Measurements from ENCODE around the gene NOSTRIN. TPM values are rescaled to one million over a fixed set of nuclear protein-coding genes. Genes with fewer than 3 reads are reported as not detected.
"Not testable (repeated sequence)": the region's sequence is repeated elsewhere in the genome, so short reads cannot be mapped to it uniquely, and the experiment has no call there.

Gene NOSTRIN
- total RNA-seq, 1 donor from 2014 or later = 31.4 TPM

DNA sequence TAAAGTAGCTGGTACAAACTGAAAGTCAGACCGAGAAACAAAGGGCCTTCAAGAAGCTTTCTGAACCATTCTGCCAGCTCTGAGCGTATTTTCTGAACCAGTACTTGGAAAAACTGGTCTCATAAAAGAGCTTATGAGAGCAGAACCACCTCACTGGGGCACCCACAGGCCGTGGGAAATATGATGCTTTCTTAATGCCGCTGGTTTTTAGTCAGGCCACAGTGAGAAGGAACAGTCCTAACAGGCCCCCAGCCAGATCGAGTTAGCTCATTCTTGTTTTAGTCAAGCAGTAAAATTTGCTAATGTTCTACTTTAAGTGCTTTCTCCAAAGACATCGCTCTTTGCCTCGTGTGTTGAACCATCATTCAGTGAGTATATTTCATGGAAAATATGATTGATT is 12.7 kb upstream of the NOSTRIN start:
- no peak for DNase-seq (ENCODE audit: low spot score)

DNA sequence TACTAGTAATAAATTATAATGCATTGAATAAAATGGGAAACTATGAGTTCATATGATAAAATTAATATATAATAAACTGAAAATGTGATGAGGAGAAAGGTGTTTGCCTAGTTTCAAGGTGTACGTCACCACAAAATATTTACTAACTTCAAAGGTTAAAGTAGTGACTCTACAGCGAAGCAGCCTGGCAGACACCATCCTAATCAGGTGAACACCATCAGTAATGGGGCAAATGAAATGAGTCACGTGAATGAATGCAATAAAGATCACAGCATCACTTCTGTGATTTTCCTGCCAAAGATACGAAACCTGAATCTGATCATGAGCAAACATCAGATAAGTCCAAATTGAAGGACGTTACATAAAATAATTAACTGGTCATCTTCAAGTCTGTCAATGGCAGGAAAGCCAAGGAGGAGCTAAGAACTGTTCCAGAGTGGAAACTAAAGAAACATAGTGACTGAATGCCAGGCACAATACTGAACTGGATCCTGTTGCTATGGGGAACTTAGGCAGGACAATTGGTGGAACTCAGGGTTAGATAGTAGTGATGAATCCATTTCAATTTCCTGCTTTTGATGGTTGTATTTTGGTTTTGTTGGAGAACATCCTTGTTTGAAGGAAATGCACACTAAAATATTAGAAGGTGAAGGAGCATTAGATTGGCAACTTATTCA is 12.1 kb upstream of the NOSTRIN start:
- DNase-seq (ENCODE audit: low spot score) = no peak

DNA sequence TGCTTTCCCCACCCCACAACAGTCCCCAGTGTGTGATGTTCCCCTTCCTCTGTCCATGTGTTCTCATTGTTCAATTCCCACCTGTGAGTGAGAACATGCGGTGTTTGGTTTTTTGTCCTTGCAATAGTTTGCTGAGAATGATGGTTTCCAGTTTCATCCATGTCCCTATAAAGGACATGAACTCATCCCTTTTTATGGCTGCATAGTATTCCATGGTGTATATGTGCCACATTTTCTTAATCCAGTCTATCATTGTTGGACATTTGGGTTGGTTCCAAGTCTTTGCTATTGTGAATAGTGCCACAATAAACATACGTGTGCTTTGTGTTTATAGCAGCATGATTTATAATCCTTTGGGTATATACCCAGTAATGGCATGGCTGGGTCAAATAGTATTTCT is 11.3 kb upstream of the NOSTRIN start:
- DNase-seq (ENCODE audit: low spot score) = not testable (repeated sequence)

GRCh38 chr2:168793596-168793995 is 8.8 kb upstream of the NOSTRIN start:
- no peak for DNase-seq (ENCODE audit: low spot score)

DNA sequence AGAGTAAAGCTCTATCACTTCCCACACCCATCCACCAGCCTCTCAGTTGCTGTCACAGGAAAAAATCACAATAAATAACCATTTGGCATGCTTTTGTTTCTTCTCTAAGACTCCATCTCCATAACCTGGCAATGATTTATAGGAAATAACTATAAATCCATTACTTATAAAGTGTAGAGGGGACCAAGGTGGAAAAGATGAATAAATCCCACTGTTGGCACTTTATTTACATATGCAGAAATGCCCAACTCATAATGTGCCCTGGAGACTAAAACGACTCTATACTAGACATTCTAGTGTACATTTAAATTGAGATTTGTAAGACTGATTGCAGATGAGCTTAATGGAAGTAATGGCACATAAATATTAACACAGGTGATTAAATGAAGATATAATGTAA is 7.5 kb upstream of the NOSTRIN start:
- DNase-seq (ENCODE audit: low spot score) = no peak

DNA sequence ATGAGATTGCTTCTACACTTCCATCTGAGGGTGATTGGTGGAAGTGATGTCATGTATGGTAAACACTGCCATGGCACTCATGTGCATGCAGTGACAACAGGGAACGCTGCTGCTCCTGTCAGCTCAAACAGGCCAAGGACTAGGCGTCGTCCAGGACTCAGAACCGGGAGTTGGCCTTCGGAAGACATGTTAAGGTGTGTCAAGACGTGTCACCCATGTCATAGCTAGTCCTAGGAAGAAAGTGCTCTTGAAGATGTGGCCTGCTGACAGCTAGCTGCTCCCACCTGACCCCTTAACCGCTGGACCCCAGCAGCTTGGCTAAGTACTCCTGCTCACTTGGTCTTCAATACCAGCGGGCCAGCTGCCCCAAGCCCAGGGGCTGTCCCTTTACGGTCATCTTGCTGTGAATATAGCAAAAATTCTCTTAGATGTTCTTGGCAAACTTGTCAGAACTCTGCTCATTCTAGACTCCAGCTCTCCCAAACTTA is 6.3 kb upstream of the NOSTRIN start:
- no peak for DNase-seq (ENCODE audit: low spot score)

- DNase-seq (ENCODE audit: low spot score) = no peak
These were observed 5.7 kb upstream of the NOSTRIN start for GRCh38 chr2:168796583-168797285.

DNA sequence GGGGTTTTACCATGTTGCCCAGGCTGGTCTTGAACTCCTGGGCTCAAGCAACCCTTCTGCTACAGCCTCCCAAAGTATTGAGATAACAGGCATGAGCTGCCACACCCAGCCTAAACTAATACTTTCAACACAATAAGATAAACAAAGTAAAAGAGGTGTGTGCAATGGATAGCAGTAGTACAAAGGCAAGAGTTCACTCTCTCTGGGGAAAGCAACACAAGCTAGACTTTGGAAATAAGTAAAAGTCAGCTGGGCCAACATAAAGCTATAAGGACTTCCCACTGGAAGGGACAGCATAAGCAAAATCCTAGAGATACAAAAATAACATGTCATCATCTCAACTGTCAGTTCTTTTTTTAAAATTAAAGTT is 5.2 kb upstream of the NOSTRIN start:
- DNase-seq (ENCODE audit: low spot score) = no peak

DNA sequence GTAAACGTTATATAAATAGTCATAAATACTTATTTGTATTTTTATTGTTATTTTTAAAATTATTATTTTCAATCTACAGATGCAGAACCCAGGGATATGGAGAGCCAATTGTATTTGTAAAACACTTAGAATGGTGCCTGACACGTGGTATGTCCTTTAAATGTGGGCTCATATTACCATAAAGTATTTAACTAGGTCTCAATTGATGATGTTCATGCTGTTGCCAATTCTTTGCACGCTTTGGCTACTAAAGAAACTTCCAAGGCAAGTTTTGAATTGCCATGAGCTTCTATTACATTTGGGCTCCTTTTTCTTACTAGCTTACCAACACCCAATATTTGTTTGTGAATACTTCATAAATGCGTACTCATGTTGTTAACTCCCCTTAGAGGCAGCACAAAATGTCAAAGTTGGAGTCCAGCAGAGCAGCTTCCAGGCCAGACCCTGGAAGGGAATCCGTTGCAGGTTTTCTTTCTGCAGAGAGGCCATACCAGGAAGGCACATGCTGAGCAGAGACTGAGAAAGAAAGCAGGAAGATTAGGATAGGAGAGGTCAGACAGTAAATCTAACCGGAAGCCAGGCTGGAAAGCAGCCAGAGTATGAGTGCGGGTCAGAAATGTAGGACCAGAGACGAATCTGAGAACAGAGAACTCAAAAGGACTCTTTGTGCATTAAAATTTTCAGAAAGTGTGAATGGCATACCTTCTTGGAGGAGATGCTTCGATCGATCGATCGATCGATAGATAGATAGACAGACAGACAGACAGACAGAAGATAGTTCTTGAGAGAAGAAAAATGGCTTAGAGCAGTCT is 4.2 kb upstream of the NOSTRIN start:
- DNase-seq (ENCODE audit: low spot score) = no peak

DNA sequence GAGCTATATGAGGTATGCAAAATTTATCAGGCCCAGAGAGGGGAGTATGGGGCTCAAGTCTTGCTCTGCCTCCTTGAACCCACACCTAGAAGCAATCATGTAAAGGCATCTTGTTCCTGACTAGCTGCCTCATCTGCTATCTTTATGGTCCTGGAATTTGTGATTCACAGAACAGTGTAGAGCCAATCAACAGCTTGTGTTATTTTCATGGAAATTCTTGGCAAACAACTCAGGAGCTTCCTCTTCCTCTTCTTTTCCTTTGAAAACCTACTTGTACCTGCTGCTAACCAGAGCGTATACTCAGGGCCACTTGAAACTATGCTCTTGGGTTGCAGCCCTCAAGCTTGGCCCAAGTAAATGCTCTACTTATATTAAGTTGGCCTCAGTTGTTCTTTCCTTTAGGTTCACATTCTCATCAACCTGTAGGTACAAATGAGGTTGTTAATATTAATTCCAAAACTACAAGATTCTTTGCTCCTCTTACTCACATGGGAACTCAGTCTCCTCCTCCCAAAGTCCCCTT is 3.5 kb upstream of the NOSTRIN start:
- DNase-seq (ENCODE audit: low spot score) = no peak

- no peak for DNase-seq (ENCODE audit: low spot score)
These were observed 966 bp upstream of the NOSTRIN start for GRCh38 chr2:168801471-168801870.

DNA sequence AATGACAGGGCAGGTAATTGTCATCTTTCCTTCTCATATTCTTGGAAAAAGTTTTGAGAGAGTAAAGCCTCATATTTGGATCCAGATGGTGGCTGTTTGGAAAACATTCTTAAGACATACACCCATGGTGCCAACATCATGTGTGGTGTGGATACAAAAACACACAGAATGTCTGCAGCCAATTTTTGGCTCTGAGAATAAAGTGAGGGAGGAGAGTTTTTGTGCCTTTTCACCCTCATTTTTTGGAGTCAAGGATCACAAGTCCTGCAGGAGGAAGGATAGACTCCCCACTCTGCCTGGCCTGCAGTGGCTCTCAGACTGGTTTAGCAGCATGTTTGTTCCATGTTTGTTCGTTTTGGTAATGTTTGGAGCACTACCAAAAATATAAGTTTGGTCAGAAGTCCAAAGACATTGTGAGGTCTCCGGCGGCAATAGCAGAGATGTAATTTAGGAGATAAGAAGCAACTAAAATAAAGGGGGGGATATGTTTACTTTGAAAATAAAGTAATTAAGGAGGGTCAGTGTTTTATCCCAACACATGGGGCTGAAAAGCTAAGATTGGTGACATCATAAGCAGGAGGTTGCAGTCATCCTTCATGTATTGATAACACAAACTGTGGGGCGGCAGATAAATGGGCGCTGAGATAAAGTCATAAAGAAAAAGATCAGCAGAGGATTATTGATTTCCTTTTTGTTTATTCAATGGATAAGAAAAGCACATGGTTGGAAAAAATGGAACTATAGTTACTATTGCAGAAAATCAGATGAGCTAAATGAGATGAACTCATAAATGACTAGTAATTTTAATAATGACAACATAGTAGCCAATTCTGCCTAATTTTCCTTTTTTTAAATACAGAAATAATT is 655 bp downstream of the NOSTRIN start:
- DNase-seq (ENCODE audit: low spot score) = no peak

- no peak for DNase-seq (ENCODE audit: low spot score)
These were observed 1.8 kb downstream of the NOSTRIN start for GRCh38 chr2:168804214-168804613.

GRCh38 chr2:168805615-168806014 is 3.2 kb downstream of the NOSTRIN start:
- DNase-seq (ENCODE audit: low spot score) = no peak

DNA sequence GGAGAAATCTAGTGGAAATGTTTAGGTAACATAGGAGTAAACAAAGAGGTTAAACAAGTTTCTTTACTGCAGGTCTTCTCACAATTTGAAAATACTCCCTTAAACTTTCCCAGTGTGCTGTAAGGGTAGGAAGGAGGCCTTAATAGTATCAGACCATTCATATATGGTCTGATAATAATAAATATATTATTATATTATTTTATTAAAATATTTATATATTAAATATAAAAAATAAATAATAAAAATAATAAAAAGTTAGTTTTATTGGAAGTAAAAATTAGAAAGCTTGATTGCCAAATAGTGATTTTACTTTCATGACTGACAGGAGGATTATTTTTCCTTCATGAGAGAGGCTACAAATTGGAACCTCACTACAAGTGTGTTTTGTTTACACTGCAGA is 7.1 kb downstream of the NOSTRIN start:
- no peak for DNase-seq (ENCODE audit: low spot score)

DNA sequence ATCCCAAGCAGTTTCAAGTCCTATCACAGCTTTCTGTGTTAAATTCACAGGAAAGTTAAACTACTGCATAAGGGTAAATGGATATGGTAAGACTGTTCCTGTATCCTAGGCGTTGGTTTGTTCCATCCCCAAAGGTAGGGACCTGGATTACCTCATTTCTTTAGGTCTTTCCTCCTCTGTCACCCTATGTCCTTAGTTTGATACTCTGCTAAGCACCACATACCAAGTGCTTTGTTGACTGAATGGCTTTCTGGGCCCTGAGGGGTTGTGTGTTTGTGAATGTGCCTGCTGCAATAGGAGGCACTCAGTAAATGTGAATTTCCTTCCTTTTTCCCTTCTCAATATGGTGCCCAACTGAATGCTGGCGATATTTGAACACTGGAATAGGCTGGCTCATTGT is 7.8 kb downstream of the NOSTRIN start:
- no peak for DNase-seq (ENCODE audit: low spot score)

GRCh38 chr2:168811696-168812095 is 9.3 kb downstream of the NOSTRIN start:
- no peak for DNase-seq (ENCODE audit: low spot score)

DNA sequence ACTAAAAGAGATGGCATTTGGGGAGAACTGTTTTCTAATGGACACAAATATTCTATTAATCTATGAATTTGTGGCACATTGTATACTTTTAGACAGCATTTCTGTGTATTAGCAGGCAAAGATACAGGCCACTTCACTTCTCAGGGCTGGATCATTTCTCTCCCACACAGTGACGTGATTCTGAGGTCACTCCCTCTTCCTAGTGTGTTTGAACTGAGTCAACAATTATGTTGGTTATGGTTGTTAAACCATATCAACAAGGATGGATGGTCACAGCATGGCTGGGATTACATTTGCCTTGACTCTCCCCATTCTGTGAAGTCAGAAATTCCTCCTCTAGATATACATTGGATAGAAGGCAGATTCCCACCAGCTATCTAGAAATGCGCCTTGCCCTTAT is 11.6 kb downstream of the NOSTRIN start:
- DNase-seq (ENCODE audit: low spot score) = no peak

DNA sequence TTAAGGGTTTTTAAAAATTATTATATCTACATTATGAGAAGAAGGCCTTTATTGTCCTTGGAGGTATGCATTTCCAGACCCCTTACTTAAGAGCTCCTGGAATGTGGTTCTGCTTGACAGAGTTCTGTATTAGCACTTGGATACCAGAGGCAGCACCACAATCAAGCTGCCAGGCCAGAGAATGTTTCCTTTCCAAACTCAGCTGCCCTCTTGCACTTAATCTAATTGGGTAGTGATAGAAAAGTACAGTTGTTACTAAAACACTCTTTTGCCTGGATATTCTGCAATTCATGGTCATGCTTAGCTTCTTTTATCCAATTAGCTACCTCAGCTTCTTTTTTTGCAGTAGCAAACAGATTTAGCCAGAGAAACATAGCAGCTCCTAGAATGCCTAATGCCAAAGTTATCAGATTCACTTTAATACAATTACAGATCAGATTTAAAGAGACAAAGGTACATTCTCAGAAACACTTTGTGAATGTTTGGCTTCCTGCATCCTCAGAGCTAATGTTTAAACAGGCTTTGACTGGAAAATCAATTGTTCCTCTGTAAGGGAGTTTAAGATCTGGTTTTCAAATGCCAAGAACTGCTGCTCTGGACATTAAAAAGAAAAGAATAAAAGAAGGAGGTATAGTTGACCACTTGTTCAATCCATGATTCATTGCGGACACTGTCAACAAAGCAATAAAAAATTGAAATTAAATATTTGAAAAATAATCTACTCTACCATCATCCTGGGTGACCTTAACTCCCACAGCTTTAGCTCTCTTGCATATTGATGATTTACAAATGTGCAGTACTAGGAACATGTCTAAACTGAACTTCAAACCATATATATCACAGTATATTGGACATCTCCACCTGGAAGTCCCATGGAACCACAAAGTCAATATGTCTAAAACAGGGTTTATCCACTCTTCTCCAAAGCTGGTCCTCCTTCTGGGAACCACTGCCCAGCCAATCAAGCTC is 12.8 kb downstream of the NOSTRIN start:
- DNase-seq (ENCODE audit: low spot score) = no peak

DNA sequence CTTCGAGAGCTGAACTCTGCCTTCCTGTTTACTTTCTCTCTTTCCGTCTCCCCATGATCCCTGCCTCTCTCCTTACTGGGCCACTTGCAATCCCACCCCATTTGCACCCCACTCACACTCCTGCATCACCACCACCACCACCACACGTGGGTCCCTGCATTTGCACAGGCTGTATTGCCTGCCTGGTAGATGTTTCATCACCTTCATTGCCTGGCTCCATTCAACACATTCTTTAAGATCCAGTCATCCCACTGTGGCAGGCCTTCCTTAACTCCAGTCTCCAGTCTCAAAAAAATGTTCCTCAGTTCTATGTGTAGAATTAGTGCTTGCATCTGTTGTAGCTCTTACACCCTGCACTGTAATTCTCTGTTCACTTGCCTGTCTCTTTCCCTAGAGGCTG is 13.9 kb downstream of the NOSTRIN start:
- DNase-seq (ENCODE audit: low spot score) = no peak
